GM18870 (cell line): Measurements from ENCODE around the gene ZNF169.
A peak's percentile ranks its signal among the peaks of the same experiment; 100 is the strongest.
"Not testable (repeated sequence)": the region's sequence is repeated elsewhere in the genome, so short reads cannot be mapped to it uniquely, and the experiment has no call there.

Experiments used
- ATAC-seq: cut with Tn5 transposase; IDR thresholded peaks from one replicate; pipeline ENCODE4 v1.9.1; 2021; ENCODE audit warnings: moderate library complexity; ENCODE audit not compliant: unreplicated experiment

Gene ZNF169

GRCh38 chr9:94259077-94259862 is at the start of gene ZNF169:
ZNF169 (plus strand) TSS chr9:94259298; CDS start chr9:94278813, 19,515 bp downstream.
- ATAC-seq: peak; percentile 97

- no peak for ATAC-seq
Measured at GRCh38 chr9:94210616-94211603, 48.2 kb upstream of the ZNF169 start.

GRCh38 chr9:94212091-94212490 is 47.0 kb upstream of the ZNF169 start:
- no peak for ATAC-seq

DNA sequence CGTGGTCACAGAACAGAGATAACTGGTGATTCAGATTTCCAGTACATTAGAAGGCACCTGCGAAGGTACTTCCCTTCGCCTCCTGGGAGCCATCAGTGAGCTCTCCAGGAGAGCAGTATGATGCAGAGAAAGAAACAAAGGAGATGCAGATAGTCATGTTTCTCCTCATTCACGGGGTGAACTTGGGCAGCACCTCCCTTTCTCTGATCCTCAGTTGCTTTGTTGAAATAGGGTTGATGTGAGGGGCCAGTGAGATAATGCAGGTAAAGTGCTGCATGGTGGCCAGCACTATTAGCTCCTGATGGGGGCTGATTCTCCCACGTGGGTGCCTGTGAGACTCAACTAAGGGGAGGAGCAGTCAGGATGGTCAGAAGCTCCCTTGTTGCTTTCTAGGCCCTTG is 46.6 kb upstream of the ZNF169 start:
- ATAC-seq: no peak

DNA sequence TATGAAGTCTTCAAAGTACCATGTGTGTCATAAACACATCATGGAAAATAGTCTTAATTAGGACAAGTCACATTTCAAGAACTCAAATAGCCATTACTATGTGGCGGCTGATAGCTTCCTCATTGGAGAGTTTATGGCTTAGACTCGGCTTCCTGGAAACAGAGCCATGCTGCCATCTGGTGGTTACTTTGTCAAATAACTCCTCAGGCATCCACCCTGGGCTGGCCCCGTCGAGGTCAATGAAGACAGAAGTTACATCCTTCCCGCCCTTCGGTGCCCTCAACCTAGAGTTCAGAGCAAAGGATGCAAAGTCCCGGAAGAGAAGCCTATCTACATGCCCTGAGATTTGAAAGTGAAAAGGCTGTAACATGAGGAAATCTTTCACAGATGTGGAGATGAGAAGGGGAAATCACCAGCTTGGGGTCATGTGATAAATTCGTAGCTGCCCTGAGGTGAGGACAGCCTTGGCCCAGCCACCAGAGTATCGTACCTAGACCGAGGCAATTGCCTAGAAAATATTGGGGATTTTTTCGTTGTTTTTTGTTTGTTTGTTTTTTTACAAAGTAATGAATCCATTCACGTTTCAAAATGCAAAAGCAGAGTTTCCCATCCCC is 45.5 kb upstream of the ZNF169 start:
- ATAC-seq: peak; percentile 88

- ATAC-seq: no peak
Measured at GRCh38 chr9:94222870-94223269, 36.2 kb upstream of the ZNF169 start.

DNA sequence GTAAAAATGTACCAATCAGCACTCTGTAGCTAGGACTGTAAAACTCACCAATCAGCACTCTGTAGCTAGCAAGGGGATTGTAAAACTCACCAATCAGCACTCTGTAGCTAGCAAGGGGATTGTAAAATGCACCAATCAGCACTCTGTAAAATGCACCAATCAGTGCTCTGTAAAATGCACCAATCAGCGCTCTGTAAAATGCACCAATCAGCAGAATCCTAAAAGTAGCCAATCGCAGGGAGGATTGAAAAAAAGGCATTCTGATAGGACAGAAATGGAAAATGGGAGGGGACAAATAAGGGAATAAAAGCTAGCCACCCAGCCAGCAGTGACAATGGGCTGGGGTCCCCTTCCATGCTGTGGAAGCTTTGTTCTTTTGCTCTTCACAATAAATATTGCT is 33.7 kb upstream of the ZNF169 start:
- not testable (repeated sequence) for ATAC-seq

DNA sequence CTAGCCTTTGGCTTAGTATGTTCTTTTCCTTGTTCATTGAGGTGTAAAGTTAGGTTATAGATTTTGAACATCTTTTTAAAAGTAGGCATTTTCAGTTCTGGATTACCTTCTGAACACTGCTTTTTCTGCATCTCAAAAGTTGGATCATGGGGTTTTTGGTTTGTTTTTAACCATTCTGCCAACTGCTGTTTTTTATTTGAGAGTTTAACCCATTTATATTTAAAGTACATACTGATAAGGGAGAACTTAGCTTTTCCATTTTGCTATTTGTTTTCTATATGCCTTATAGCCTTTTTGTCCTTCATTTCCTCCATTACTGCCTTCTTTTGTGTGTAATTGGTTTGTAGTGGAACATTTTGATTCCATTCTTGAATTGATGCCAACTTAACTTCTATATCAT is 30.5 kb upstream of the ZNF169 start:
- no peak for ATAC-seq

DNA sequence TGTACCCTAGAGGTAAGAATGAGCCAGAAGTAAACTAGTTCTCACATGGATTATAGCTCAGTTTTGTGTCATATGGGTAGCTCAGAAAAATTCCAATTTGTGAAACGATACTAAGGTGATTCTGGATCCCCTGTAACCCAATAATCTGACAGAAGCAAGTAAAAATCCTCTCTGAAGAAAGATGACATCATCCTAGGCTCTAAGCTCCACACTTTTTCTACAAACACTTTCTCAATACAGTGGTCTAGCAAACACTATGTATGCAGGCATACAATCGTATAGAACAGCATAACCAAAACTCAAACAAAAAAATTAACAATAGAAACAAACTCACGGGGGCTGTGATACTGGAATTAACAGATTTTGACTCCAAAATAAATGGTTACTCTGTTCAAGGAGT is 26.7 kb upstream of the ZNF169 start:
- no peak for ATAC-seq

GRCh38 chr9:94241098-94241497 is 18.0 kb upstream of the ZNF169 start:
- not testable (repeated sequence) for ATAC-seq

- no peak for ATAC-seq
Measured at GRCh38 chr9:94245651-94246050, 13.4 kb upstream of the ZNF169 start.

GRCh38 chr9:94250456-94250855 is 8.6 kb upstream of the ZNF169 start:
- ATAC-seq: no peak

GRCh38 chr9:94256007-94256406 is 3.1 kb upstream of the ZNF169 start:
- ATAC-seq: no peak

GRCh38 chr9:94265626-94266402 is 6.7 kb downstream of the ZNF169 start:
- ATAC-seq: not testable (repeated sequence)

DNA sequence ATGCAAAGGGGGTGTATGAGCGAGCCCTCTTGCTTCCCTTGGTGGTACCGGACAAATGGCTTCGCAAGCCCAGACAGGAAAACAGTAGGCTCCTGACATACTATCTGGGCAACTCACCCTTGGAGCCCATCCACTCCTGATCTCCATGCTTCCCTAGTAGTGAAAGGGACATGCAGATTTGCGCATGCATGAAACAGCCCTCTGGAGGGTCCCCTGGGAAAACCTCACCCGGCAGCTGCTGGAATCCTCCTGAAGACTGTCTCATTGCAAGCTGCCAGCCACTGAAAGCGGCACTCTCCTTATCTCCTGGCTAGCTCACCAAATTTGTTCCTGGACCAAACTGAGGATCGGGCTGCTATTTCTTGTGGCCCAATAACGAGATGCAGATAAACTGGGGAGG is 10.2 kb downstream of the ZNF169 start:
- ATAC-seq: no peak

DNA sequence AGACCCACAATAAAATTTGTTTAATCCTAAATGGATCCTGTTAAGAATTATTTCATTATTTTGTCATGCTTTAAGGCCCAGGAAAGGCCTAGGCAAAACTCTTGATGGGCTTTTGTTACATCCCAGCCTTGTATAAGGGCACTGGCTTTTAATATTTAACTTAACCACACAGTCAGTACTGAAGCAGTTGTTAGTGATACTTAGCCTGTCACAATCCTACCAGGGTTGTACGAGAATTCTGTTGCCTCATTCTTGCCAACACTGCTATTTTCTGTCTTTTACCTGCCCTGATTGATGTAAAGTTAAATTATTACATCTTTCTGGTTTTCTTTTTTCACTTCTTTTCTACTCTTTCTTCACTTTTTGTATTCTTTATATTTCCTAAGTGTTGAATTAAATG is 10.9 kb downstream of the ZNF169 start:
- ATAC-seq: no peak

DNA sequence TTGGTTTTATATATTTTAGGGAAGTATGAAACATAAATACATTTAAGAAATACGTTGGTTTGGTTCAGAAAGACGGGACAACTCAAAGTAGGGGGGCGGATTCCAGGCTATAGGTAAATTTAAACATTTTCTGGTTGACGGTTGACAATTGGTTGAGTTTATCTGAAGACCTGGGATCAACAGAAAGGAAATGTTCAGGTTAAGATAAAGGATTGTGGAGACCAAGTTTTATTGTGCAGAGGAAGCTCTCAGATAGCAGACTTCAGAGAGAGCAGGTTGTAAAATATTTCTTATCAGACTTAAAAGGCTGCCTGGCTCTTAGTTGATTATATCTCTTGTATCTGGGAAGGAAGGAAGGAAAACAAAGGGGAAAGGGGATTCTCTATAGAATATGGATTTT is 17.9 kb downstream of the ZNF169 start:
- not testable (repeated sequence) for ATAC-seq

- no peak for ATAC-seq
Measured at GRCh38 chr9:94277885-94278536, 18.9 kb downstream of the ZNF169 start.

DNA sequence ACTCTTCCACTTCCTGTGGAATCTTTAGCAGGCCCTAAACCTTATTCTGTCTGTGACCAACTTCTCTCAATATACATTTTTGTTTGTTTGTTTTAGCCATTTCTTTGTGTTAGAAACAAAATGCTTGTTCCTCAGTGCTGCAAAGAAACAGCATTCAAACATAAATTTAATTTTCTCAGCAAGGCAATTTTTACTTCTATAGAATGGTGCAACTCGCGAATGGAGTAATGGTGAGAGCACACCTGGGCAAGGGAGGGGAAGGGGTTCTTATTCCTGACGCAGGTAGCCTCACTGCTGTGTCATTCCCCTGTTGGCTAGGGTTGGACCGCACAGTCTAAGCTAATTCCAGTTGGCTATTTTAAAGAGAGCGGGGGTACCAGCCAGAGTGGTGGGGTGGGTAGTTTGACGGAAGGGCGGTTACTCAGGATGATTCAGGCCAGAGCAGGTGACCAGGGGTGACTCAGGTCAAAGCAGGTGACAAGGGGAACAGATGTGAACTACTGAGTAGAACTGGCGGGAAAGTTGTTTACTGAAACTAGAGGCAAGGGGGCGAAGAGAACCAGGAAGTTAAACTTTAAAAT is 21.4 kb downstream of the ZNF169 start:
- no peak for ATAC-seq

DNA sequence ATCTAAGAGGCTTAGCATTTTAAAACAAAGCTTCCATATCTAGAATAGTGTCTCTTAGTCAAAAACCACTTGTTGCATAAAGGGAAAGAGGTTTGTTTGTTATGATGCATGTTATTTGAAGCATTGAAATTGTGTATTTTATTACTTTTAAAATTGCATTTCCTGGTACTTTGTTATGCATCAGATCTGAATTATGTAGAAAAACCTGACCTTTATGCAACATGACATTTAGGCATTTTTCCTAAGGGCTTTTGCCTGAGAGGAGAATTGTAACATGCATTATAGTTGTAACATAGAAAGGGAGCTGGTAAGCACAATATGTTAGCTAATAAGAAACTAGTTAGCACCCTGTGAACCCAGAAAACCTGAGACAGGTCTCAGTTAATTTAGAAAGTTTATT is 22.0 kb downstream of the ZNF169 start:
- ATAC-seq: no peak
